Nephron (organoid): ENCODE results near the gene ZNF335.
A peak's percentile ranks its signal among the peaks of the same experiment; 100 is the strongest.

Source experiments
- H3K27ac Mint-ChIP-seq, 3 experiments: 2 replicates each; pipeline ENCODE4 v1.8.0; 2020; ENCODE audit warnings: mixed read lengths in 3 of 3, mild to moderate bottlenecking in 2 of 3, moderate library complexity in 1 of 3
- H3K27me3 Mint-ChIP-seq: 2 replicates; pipeline ENCODE4 v1.8.0; 2021; ENCODE audit warnings: low read depth, mild to moderate bottlenecking, moderate library complexity, mixed read lengths
- H3K36me3 Mint-ChIP-seq: 2 replicates; pipeline ENCODE4 v1.8.0; 2020; ENCODE audit warnings: low read depth, mixed read lengths
- H3K4me1 Mint-ChIP-seq: 2 replicates; pipeline ENCODE4 v1.8.0; 2020; ENCODE audit warnings: mixed read lengths
- H3K4me3 Mint-ChIP-seq, 3 experiments: 2 replicates each; pipeline ENCODE4 v1.8.0; 2020; ENCODE audit warnings: mild to moderate bottlenecking in 3 of 3, mixed read lengths in 3 of 3, moderate library complexity in 2 of 3
- H3K9me3 Mint-ChIP-seq: 2 replicates; pipeline ENCODE4 v1.8.0; 2020; ENCODE audit warnings: mixed read lengths
- TF ChIP-seq, protein P1 (sequence below), 3 experiments: fragments of 200-600 bp; sonication (generic); IDR thresholded peaks; one replicate each; pipeline ENCODE4 v1.5.0; 2021; ENCODE audit warnings: antibody characterized with exemption in 3 of 3; ENCODE audit not compliant: unreplicated experiment in 3 of 3

Gene ZNF335

DNA sequence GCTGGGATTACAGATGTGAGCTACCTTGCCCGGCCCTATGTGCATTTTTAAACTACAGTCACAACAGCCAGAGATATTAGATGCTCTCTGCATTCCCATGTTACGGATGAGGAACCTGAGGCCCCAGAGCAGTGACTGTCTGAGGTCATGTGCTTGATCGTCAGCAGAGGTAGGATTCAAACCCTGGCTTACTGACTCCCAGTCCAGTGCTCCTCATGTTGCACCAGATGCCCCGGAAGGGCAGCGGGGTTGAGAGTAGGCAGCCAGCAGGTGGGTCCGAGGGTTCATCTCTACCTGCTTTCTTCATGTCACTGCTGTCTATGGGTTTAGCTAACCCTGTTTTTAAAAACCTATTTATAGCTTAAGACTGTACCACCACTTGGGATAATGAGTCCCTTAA is 9.3 kb upstream of the ZNF335 start:
- H3K27me3 Mint-ChIP-seq = peaks cover 20% of the 10 kb centered on the region
- H3K9me3 Mint-ChIP-seq = no peaks in the 10 kb centered on the region
- no peak overlapping the region for H3K27ac Mint-ChIP-seq
- no peak overlapping the region for H3K4me3 Mint-ChIP-seq
- H3K4me1 Mint-ChIP-seq = no peaks in the 10 kb centered on the region
- TF ChIP-seq, protein P1, sequence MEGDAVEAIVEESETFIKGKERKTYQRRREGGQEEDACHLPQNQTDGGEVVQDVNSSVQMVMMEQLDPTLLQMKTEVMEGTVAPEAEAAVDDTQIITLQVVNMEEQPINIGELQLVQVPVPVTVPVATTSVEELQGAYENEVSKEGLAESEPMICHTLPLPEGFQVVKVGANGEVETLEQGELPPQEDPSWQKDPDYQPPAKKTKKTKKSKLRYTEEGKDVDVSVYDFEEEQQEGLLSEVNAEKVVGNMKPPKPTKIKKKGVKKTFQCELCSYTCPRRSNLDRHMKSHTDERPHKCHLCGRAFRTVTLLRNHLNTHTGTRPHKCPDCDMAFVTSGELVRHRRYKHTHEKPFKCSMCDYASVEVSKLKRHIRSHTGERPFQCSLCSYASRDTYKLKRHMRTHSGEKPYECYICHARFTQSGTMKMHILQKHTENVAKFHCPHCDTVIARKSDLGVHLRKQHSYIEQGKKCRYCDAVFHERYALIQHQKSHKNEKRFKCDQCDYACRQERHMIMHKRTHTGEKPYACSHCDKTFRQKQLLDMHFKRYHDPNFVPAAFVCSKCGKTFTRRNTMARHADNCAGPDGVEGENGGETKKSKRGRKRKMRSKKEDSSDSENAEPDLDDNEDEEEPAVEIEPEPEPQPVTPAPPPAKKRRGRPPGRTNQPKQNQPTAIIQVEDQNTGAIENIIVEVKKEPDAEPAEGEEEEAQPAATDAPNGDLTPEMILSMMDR (IDR thresholded peaks at IDR 0.05; ENCODE audit: unreplicated experiment in 3 of 3) = no peak
- no peaks in the 10 kb centered on the region for H3K36me3 Mint-ChIP-seq

DNA sequence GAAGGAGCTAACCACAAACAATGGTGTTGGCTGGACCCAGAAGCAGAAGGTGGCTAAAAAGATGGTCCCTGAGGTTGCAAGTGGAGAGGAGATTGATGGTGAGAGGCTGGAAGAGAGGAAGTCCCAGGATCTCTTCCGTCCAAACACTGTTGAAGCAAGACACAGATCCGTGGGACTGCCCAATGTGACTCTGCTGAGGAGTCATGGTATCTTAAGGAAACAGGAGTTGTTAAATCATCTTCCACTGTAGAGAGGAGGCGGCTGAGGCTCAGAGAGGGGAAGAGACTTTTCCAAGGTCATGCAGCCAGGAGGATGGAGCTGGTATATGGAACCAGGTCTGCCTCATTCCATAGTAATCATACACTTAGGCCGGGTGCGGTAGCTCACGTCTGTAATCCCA is 4.1 kb upstream of the ZNF335 start:
- H3K27me3 Mint-ChIP-seq = peaks cover 23% of the 10 kb centered on the region
- H3K36me3 Mint-ChIP-seq = no peaks in the 10 kb centered on the region
- TF ChIP-seq, protein P1 (IDR thresholded peaks at IDR 0.05; ENCODE audit: unreplicated experiment in 3 of 3) = no peak
- H3K9me3 Mint-ChIP-seq = no peaks in the 10 kb centered on the region
- no peak overlapping the region for H3K4me3 Mint-ChIP-seq
- H3K27ac Mint-ChIP-seq = no peak overlapping the region
- peaks cover 5% of the 10 kb centered on the region for H3K4me1 Mint-ChIP-seq

GRCh38 chr20:45975686-45976085 is 3.7 kb upstream of the ZNF335 start:
- peaks cover 23% of the 10 kb centered on the region for H3K27me3 Mint-ChIP-seq
- H3K4me3 Mint-ChIP-seq = no peak overlapping the region
- H3K36me3 Mint-ChIP-seq = no peaks in the 10 kb centered on the region
- TF ChIP-seq, protein P1 (IDR thresholded peaks at IDR 0.05; ENCODE audit: unreplicated experiment in 3 of 3) = no peak
- H3K4me1 Mint-ChIP-seq = peaks cover 5% of the 10 kb centered on the region
- no peaks in the 10 kb centered on the region for H3K9me3 Mint-ChIP-seq
- H3K27ac Mint-ChIP-seq = no peak overlapping the region

DNA sequence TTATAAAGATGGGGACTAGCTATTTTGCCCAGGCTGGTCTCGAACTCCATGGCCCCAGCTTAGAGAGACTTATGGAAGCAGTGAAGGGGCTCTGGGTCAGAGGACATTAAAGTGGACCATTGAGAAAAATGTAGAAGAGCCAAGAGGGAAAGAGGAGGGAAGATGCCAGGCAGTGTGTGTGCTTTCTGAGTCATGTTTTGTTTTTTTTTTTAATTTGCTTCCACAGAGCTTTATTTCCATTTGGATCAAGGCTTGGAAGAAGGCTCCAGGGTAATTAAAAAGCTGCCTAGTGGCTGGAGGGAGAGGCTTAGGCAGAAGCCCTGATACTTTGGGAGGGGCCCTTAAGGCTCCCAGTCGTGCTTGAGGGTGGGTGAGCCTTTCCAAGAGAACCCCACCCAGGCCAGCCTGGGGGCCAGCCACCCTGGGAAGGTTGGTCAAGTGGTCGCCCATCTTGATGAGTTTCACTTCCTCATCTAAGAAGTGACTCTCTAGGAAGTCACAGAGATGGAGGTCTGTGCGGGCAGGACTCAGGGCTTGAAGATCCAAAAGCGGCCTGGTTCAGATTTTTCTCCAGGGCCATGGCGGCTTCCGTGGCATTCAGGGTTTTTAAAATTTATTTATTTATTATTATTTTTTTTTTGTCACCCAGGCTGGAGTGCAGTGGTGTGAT is 3.0 kb upstream of the ZNF335 start:
- Mint-ChIP-seq H3K36me3 (no peaks in the 10 kb centered on the region), H3K27me3 (peaks cover 23% of the 10 kb centered on the region), H3K4me1 (peaks cover 11% of the 10 kb centered on the region), H3K4me3 (no peak overlapping the region), H3K9me3 (no peaks in the 10 kb centered on the region), H3K27ac (no peak overlapping the region)
- TF ChIP-seq, protein P1 (IDR thresholded peaks at IDR 0.05; ENCODE audit: unreplicated experiment in 3 of 3) = no peak

DNA sequence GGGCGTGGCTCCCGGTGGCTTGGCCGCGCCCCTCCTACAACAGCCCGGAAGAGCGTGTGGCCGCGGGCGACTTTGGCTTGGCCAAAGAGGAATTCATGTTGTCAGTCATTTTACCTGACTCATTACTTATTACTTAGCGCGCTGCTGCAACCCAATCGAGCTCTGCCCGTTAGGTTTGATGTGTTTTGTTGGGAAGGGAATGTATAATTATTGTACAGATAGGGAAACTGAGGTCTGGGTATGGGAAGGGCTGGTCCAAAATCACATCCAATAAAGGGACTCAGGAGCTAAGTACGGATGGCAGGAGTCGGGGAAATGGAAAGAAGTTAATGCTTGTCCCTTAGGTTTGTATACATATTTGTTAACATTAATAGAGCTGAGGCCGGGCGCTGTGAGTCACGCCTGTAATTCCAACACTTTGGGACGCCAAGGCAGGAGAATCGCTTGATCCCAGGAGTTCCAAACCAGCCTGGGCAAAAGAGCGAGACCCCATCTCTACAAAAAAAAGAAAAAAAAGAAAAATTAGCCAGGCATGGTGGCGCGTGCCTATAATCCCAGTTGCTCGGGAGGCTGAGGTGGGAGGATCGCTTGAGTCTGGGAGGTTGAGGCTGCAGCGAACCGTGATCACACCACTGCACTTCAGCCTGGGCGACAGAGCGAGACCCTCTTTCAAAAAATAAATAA is 639 bp upstream of the ZNF335 start:
- peaks cover 13% of the 10 kb centered on the region for H3K4me1 Mint-ChIP-seq
- peaks cover 15% of the 10 kb centered on the region for H3K27me3 Mint-ChIP-seq
- H3K4me3 Mint-ChIP-seq = peak overlapping the region; percentile 87 to 90 (median 88)
- TF ChIP-seq, protein P1 (IDR thresholded peaks at IDR 0.05; ENCODE audit: unreplicated experiment in 3 of 3) = no peak
- no peaks in the 10 kb centered on the region for H3K9me3 Mint-ChIP-seq
- H3K27ac Mint-ChIP-seq = peak overlapping the region; percentile 100
- no peaks in the 10 kb centered on the region for H3K36me3 Mint-ChIP-seq

DNA sequence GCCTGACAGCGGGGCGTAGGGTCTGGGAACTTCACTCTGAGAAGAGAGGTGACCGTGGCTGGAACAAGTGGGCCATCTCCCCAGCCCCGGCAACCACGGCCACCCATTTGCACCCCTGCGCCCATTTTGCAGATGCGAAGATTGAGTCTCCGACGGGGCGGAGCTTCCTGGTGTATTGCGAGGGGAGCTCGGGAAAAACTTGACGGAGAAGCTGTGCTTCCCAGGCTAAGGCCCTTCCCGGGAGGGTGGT is 653 bp downstream of the ZNF335 start:
- Mint-ChIP-seq H3K36me3 (peaks cover 8% of the 10 kb centered on the region), H3K27ac (peak overlapping the region; percentile 100), H3K4me3 (peak overlapping the region; percentile 87 to 90 (median 88)), H3K27me3 (peaks cover 12% of the 10 kb centered on the region), H3K4me1 (peaks cover 13% of the 10 kb centered on the region), H3K9me3 (no peaks in the 10 kb centered on the region)
- TF ChIP-seq, protein P1 (IDR thresholded peaks at IDR 0.05; ENCODE audit: unreplicated experiment in 3 of 3) = no peak
